Pons (tissue), 1 donor: Measurements from ENCODE around the gene ST6GAL1.
"Not testable (repeated sequence)": the region's sequence is repeated elsewhere in the genome, so short reads cannot be mapped to it uniquely, and the experiment has no call there.

Experiments used
- DNase-seq: peaks from one replicate; pipeline ENCODE4 v3.0.0-alpha.2; 2016; ENCODE audit warnings: low spot score

Gene ST6GAL1

DNA sequence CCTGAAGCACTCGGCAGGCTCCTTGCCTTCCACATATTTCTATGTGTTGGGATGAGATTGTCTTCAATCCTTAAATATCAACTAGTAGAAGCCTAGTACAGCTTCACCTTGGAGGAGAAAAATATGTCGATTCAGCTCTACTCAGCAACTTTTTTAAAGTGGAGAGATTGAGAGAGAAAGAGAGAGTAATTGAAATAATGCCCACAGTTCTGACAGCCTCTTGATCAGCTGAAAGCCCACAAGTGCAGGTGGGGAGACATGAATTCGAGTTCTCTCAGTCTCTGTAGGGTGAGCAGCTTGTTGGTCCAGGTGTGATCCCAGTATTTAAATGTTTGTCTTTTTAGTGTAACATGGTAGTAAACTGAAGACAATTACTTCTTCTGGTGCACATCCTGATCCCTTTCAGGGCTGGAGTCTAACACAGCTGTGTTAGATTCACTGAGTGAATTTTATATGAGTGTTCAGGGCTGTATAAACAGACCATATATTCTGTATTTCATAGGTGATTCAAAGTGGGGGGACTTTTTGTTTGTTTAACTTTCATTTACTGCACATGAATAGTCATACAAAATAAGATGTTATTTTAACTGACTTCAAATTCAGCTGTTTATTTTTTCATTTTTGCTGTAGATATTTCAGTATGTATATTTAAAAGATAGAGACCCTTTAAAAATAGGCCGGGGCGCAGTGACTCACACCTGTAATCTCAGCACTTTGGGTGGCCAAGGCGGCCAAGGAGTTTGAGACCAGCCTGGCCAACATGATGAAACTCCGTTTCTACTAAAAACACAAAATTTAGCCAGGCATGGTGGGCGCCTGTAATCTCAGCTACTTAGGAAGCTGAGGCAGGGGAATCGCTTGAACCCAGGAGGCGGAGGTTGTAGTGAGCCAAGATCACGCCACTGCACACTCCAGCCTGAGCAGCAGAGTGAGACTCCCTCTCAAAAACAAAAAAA, 64.0 kb downstream of the ST6GAL1 start:
- no peak for DNase-seq

DNA sequence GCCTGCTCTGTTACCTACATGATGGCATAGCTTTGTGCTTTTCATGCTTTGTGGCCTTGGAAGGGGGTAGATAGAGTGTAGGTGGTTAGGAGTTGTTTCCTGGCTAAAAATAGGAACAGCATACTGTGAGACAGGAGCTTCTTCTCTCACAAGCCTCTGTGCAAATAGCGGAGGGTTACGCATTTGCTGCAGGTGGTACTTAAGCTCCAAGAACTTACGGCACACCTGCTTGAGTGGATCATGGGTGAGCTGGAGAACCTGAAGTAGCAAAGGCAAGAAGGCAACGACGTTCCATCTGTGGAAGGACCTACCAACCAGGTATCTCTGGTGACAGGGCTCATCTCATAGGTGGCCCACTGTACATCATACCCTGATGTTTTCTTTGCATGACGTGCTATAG, 66.0 kb downstream of the ST6GAL1 start:
- no peak for DNase-seq

DNA sequence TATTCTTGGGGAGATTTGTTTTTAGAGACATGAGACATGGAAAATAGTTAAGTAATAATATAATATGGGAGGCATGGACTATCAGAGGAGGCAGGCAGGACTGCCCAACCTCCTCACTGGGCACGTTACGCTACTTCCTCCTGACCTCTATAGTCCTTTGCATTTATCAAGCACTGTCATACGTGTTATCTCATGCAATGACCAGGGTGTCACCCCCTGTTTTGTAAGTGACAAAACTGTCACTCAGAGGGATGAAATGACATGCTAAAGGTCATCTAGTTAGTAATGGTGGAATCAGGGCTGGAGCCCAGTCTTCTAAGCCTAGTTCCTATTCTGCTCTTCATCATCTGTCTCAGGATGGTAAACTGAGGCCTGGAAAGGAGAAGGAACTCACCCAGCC, 66.7 kb downstream of the ST6GAL1 start:
- DNase-seq: no peak

DNA sequence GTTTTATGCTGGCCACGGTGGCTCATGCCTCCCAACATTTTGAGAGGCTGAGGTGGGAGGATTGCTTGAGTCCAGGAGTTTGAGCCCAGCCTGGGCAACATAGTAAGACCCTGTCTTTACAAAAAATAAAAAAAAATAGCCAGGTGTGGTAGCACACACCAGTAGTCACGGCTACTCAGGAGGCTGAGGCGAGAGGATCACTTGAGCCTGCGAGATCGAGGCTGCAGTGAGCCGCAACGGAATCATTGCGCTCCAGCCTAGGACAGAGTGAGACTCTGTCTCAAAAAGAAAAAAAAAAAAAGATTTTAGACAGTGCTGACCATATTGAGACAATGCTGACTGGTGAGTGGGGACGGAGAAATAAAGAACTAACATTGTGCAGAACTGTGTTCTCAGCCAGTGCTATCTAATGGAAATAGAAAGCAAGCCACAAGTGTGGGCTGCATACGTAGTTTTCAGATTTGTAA, 67.2 kb downstream of the ST6GAL1 start:
- DNase-seq: no peak

DNA sequence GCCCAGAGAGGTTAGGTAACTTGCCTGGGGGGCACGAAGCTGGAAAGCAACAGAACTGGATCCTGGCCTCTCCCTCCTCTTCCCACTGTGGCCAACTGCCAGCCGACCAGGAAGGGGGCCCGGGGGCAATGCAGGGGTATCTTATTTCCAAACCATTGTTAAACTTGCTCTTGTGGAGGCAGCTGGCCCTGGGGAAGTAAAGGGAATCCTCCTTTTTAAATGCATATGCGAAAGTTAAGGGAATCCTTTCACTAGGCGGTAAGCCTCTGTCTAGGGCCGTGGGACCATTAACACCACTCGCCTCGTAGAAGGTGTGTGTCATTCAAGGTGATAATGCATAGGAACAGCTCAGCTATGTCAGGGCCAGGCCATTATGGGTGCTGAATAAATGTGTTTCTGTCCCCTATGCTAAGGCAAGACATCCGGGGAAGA, 68.6 kb downstream of the ST6GAL1 start:
- no peak for DNase-seq

DNA sequence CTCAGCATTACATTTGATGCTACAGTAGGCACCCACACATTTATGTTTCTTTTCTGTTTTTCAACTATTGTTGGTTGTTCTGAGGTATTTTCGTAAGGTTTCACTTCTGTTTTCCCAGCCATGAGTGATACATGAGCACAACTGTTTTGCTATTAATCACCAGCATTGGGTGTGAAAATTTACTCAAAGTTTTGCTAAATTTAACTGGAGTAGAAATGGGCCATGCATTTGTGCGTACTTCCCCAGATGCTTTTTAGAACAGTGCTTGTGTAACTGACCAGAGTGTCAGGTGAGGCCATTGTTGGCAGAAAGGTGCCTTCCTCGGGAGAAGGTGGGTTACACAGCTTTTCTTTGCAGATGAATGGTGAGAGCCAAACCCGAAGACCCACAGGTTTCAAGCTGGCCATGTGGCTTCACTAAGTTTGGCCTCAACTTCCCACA, 70.4 kb downstream of the ST6GAL1 start:
- peak; percentile 64 for DNase-seq

DNA sequence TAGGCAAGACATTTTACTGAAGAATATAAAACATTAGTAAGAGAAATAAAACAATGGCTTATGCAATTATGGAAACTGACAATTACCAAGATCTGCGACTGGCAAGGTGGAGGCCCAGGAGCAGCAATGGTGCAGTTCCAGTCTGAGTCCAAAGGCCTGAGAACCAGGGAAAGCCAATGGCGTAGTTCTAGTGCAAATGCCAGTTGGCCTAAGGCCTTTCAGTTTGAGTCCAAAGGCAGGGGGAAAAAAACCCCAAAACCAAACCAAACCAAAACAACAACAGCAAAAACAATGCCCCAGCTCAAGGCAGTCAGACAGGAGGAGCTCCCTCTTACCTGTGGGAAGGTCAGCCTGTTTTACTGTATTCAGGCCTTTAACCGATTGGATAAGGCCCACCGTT, 72.6 kb downstream of the ST6GAL1 start:
- DNase-seq: no peak

DNA sequence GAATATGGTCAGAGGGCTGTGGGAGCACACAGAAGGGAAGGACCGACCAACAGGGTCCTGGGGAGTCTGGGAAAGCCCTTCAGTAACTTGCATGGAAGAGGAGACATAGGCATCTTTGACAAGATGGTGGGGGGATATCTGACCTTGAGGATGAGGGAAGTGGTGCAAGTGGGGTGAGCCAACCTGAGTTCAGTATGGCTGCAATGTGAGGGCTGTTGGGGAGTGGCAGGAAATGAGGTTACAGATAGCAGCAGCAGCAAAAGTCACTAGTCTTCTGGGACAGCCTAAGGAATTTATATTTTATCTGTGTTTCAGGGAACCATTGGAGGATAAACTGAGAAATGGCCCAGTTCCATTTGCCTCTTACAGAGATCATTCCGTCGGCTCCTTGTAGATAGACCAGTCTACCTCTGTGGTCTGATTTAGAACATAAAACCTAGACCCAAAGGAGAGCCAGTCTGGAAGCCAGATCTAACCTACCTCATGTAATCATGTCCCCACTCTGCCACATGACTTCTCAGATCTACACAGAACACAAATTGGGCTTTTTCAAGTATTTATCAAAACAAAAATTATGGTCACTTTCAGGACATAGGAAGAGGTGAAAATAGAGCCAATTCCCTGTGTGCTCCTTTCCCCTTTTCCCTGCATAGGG, 75.6 kb downstream of the ST6GAL1 start:
- no peak for DNase-seq

DNA sequence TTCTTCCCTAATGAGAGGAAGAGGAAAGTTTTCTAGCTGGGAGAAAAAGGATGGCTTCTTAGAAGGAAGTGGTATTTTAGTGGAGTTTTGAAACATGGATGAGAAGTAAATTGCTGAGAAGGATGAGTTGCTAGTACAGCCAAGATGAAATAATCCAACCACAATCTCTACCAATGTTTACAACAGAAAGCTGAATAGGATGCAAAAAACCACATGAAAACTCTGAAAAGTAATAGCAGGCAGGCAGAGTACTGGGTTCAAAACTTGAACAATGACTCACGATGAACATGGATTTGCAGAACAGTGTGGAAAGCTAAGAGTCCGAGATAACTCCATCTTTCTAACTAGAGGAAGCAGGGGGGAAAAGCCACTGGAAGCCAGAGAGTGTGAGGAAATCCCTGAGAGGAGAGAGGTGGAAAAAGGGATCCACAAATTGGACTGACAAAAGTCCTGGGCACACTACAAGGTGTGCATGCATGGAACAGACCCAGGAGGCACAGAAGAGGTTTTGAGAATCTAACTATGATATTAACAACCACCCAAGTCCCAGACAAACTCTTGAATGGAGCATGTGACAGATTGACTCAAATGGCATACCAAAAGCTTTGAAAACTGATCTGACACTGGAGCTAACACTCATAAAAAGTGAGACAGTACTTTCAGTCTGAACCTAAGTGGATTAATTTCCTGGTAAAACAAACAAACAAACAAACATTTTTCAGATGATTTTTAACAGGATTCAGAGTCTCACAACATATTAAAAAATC, 76.7 kb downstream of the ST6GAL1 start:
- DNase-seq: no peak

DNA sequence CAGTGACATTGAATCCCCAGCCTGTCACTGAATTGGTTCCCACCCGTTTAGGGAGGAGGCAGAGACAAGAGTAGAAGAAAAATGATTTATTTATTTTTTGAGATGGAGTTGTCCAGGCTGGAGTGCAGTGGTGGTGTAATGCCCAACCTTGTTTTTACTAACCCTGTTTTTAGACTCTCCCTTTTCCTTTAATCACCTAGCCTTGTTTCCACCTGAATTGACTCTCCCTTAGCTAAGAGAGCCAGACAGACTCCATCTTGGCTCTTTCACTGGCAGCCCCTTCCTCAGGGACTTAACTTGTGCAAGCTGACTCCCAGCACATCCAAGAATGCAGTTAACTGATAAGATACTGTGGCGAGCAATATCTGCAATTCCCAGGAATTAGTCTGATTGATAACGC, 80.1 kb downstream of the ST6GAL1 start:
- not testable (repeated sequence) for DNase-seq

DNA sequence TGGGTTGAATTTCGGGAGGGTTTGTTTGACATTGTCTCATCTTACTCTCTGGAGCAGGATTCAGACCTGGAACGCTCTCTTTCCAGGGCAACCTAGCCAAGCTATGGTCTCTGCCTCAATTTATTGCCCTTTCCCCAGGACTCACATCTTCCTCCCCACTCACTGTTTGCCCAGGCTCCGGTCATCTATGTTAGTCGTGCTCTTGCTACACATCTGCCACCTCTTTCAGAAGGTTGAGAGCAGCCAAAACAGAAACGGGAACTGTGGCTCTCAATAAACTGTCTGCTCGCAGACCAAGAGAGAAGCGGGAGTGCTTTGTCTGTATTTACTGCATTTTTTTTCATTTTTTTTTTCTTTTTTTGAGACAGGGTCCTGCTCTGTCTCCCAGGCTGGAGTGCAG, 81.6 kb downstream of the ST6GAL1 start:
- peak; percentile 87 for DNase-seq

DNA sequence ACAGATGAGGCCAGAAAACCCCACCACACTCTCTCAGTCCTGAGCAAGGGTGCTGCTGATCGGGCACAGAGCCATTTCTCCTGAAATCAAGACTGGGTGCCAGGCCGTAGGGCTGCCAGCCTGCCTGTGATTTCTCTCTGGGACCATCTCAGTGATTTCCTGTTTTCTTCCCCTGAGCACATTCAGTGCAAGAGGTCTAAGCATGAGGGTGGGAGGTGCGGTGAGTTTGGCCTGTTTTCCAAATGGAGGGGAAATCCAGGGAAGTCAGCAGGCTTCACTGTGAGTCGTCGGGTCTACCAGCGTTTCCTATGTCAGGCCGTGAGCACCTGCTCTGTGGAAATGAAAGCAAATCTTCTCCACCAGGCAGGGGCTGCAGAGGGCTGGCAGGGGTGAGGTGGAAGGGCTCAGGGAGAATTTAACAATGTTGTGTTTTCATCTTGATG, 82.3 kb downstream of the ST6GAL1 start:
- DNase-seq: peak; percentile 47

DNA sequence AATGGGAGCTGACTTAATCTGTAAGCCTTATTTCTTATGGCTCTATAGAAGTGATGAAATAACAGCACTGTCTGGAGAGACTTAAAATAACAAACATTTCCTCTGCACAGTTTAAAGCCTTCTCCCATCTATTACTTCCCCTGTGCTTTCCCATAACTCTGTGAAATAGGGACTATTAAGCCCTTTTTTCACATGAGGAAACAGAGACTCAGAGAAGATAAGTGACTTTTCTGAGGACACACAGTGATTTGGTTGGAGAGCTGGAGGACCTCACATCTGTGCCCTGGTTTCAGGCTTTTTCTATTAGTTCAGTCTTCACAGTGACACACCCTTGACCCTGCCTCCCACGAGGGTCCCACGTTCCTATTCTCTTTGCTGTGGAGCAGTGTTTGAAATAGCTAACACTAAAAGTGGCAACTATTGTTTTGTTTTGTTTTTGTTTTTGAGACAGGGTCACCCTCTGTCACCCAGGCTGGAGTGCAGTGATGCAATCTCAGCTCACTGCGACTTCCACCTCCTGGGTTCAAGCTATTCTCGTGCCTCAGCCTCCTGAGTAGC, 82.9 kb downstream of the ST6GAL1 start:
- DNase-seq: peak; percentile 54

DNA sequence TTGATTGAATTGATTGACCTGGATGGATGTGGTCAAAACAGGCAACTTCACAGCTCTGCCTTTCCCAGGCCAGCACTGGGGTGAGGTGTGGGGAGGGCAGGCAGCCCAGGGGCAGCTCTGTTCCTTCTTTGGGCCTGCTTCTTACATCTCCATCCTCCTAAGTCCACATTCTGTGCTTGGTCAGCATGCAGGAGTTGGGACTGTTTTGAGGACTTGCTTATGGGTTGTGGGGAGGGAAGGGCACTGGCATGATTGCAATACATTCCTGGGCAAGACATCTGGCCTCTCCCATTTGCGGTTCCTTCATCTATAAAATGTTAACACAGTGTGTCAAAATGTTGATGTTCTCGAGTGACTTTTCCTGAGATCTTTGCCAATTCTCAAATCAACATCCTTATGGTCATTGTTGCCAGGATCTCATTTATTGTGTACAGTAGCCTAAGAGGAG, 84.1 kb downstream of the ST6GAL1 start:
- DNase-seq: no peak

DNA sequence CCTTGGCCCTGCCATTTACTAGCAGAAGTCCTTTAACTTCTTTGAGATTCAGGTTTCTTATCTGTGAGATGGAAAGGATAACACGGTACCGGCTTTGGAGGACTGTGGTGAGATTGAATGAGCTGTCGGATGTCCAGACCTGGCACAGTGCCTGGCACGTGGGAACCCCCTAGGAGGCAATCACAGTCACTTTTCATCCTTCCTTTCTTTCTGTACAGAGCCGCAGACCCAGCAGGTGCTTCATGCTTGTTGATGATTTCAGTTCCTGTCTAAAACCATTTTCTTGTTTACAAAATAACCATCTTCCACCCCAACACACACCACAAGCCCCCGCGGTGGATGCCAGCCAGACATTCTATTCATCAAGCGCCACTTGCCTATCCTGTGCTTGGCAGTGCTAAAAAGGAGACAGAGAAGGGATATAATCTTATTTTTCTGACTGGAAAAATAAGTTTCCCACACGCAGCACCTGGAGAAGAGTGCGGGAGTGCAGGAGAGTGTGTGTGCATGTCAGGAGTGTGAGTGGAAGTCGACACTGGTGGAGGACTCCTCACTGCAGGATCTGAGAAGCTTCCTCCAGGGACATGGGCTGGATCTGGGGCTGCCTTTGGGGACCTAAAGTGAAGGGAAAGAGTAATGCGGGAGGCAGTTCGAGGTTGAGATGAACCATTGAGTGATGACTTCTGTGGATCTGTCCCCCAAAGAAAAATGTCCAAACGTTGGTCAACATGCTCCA, 85.7 kb downstream of the ST6GAL1 start:
- no peak for DNase-seq

DNA sequence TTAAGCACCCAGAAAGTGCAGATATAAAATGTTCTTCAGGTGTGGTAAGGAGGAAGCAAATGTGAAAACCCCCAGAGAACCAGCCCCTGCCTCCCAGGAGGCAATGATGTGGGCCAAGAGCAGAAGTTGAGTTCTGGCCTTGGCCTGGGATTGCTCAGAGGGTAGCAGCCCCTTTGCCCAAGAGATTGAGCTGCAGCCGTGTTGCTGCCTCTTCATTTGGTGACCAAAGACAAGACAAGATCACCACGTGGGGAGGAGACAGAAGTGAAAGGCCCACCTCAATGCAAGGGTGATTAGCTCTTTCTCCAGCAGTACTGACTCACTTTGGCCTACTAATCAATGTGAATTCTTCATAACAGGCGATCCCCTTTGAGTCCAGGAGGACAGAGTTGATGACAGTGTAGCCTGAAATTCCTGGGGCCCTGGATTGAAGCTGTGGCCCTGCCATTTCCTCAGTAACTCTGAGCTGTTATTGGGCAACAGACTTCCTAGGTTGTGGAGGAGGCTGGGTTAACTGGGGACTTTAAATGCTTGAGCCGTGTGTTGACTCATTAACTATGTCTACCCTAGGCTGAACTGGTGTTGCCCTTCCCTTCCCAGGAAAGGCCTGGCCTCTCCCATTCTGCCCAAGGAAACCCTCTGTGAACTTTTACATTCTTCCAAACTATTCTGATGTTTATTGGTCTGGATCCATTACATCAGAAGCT, 86.5 kb downstream of the ST6GAL1 start:
- DNase-seq: no peak

DNA sequence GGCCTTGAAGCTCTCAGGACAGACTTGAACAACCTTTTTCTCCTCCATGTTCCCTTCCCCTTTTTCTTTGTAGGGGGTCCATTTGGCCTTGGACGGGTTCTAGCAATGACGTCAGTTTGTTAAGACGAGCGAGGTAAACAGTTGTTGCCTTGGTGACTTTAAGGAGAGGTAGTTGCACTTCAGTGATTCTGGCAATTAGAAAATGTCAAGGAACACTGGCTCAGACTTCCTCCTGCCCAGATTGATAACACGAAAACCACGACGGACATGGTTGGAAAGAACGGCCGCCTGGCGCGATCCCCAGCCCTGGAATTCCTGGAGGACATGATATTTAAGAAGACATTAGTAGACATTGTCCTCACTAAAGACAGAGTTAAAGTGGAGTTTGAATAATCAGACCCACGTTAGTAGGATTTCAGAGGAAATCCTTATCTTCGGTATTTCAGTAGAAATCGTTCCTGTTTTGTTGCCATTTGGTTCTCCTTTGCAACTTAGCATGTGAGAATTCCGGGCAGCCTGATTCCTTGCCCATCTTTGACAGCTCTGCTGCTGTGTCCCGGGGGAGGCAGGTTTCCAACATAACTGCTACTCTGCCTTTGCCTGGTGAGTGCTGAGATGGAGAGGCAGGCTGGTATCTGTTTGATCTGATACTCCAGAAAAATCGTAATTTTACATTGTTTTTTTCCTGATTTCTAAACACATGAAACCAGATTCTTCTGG, 87.3 kb downstream of the ST6GAL1 start:
- no peak for DNase-seq

DNA sequence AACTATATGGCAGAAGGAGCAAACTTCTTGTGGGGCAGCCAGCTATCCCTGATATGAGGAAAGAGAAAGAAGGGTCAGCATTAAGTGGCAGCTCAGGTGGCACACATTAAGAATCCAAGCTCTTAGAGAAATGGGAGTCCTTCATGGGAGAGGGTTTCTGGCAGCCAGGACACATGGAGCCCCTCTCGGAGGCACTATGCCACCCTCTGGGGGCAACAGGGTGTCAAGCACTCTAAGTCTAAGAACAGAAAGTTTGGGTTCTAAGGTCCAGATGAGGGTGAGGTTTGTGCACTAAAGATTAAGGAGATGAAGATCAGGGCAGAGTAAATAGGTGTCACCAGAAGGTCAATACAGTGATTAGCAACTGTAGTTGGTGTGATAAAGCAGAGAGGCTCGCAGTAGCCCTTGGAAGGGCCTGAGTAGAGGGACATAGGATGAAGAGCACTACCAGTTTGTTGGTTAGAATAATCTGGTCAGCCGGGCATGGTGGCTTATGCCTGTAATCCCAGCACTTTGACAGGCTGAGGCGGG, 89.3 kb downstream of the ST6GAL1 start:
- DNase-seq: no peak

DNA sequence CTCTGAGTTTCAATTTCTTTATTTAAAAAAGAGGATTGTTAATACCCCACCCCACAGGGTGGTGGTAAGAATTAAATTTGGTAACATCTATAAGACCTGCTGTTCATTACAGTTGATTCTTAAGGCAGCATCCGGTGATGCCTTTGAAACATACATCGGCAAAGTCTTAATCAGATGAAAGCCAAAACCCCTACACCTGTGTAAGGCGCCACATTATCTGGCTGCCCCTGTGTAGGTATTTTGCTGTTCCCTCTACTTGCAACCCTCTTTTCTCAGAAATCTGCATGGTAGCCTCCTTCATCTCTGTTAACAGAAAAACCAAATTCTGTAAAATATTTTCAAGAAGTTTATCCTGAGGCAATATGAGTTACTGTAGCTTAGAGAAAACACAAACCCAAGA, 90.0 kb downstream of the ST6GAL1 start:
- no peak for DNase-seq
